ENCODE data around the gene LRBA. TPM values are rescaled to one million over a fixed set of nuclear protein-coding genes. Genes with fewer than 3 reads are reported as not detected.
"Not testable (repeated sequence)": the region's sequence is repeated elsewhere in the genome, so short reads cannot be mapped to it uniquely, and the experiment has no call there.

LRBA gene
- total RNA-seq, 1 experiment from 2014 or later: 11.2 TPM

DNA sequence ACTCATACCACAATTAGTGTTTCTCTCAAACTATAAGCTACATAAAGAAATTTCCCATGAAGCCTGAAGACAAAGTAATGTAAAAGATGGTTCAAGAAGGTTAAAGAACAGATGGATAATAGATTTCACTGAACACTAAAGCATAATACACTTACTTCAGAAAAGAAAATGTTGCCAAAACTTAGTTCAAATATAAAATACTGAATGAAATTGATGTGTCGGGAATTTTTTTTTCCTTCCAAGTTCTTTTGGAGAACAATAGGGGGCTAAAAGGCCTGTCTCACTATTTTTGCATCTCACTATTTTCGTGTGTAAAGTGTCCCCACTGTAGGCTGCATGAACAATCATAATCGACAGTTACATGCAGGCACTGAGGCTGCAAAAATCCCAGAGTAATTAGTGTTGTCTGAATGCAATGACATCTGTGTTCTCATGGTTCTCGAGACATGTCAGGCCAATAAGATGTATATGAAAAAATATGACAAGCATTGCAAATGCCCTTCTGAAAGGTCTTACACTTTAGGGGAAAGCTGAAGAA lies 445.0 kb downstream of the LRBA start:
- no peak for DNase-seq (ENCODE audit: low read depth)

DNA sequence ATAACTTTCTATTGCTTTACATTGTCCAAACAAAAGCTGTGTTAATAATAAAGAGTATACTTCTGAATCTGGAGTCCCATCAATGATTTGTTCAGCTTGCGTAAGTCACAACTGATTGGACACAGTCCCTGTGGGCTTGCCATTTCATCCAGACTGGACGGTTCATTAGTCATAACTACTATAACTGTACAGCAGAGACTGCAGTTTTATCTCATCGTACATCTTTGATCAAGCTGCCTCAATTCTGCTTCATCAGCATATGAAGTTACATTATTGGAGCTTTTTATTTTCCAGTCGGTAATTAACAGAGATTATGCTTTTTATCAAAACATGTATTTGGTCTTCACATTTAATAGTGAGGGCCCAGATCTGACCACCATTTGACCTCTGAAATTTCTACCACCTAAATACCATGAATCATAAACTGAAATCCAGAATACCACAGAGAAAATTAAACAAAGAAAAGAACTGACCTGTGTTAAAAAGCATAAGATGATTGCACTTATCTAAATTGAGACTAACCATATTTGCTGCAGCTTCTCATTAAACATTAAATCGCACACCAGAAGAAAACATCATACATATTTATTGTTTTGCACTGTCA lies 445.6 kb downstream of the LRBA start:
- no peak for DNase-seq (ENCODE audit: low read depth)

DNA sequence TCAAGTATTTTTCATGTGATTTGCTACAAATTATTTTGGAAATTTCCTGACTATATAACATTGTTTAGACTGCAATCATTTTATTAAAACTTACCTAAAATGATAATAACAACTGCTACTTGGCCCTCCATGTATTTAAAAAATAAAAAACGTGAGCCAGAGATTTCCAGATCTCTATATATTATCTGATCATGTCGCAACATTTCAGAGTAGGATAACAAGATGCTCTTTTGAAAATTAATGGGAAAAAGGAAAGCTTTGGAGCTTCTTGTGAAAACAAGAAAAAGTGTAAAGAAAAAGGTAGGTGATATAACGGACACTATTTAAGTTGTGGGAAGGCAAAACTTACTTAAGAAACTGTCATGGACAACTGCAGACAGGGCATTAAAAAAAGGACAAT lies 448.0 kb downstream of the LRBA start:
- no peak for DNase-seq (ENCODE audit: low read depth)

DNA sequence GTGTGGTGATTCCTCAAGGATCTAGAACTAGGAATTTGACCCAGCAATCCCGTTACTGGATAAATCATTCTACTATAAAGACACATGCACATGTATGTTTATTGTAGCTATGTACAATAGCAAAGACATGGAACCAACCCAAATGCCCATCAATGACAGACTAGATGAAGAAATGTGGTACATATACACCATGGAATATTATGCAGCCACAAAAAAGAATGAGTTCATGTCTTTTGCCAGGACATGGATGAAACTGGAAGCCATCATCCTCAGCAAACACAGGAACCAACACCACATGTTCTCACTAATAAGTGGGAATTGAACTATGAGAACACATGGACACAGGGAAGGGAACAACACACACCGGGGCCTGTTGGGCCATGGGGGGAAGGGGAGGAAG lies 450.1 kb downstream of the LRBA start:
- not testable (repeated sequence) for DNase-seq (ENCODE audit: low read depth)

DNA sequence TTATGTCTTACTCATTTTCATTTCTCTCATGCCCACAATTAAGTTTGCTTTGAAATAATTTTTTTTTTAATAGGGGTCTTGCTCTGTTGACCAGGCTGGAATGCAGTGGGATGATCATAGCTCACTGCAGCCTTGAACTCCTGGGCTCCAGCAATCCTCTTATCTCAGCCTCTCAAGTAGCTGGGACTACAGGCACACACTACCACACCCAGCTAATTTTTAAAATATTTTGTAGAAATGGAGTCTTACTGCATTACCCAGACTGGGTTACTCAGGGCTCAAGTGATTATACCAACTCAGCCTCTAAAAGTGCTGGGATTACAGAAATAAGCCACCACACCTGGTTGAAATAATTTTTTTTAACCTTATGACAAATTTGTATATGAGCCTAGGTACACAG lies 452.3 kb downstream of the LRBA start:
- no peak for DNase-seq (ENCODE audit: low read depth)

DNA sequence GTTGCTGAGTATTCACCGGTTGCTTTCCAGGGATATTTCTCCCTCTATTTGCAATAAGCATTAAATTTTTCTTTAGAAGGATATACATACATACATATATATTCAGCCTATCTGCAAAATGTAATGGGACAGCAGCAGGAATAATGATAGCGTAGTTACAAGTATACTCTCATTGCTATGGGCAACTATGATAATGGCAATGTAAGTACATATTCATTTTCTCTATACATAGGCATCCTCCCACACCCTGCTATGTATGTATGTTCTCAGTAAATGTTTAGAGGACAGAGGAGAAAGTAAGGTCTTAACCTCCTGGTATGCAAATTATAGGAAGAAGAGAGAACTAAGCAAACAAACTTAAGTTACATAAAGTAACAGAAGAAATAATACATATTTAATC lies 452.8 kb downstream of the LRBA start:
- DNase-seq (ENCODE audit: low read depth): no peak

DNA sequence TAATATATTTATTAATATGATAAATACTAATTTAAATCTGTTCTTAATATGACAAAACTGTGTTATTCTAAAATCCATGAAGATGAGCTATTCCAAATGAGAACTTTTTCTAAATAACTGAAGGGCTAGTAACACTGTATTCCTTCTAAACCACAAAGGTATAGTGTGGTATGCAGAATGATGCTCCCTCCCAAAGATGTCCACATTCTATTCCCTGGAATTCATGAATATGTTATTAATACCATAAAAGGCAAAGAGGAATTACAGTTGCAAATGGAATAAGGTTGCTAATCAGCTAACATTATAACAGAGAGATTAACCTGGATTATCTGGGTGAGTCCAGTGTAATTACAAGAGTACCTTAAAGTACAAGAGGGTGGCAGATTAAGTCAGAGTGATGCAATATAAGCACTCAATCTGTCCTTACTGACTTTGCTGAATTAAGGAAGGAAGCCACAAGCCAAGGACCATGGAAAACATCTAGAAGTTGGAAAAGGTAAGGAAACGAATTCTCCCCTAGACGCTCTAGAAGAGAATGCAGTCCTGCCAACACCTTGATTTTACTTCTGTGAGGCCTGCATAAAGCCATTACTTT lies 453.8 kb downstream of the LRBA start:
- no peak for DNase-seq (ENCODE audit: low read depth)

DNA sequence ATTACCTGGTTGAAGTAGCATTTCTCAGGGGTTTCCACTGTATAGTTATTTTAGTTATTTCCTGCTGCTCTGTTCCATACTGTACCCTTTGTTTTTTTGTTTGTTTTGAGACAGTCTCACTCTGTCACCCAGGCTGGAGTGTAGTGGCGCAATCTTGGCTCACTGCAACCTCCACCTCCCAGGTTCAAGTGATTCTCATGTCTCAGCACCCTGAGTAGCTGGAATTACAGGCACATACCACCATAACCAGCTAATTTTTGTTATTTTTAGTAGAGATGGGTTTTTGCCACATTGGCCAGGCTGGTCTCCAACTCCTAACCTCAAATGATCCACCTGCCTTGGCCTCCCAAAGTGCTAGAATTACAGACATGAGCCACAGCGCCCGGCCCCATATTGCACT lies 457.3 kb downstream of the LRBA start:
- not testable (repeated sequence) for DNase-seq (ENCODE audit: low read depth)

DNA sequence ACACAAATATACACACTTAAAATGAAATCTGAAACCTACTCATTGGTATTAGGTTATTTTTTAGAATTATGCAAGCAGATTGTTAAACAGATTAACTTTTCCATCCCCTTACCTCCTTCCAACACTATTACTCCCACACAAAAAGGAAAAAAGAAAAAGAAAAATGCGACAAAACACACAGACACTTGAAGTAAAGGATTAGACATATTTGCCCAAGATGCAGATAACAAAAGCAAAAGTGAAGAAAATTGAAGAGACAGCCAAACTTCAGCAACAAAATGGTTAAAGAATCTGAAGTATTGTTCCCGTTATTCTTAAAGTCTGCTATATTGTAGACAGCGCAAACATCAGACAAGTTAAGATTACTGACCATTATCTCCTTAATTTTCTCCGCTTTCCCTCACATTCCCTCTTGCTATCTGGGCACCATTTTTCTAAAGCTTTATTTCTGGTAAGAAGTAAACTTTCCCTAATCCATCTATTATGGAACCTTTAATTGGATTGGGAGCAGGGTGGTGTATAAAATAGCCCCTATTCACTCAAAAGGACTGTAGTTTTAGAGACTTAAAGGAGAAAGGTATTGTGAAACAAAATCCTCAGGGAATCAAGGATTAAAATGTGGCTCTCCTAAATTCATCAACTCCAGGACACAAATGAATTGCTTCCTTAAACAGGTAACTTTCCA lies 467.8 kb downstream of the LRBA start:
- DNase-seq (ENCODE audit: low read depth): no peak

DNA sequence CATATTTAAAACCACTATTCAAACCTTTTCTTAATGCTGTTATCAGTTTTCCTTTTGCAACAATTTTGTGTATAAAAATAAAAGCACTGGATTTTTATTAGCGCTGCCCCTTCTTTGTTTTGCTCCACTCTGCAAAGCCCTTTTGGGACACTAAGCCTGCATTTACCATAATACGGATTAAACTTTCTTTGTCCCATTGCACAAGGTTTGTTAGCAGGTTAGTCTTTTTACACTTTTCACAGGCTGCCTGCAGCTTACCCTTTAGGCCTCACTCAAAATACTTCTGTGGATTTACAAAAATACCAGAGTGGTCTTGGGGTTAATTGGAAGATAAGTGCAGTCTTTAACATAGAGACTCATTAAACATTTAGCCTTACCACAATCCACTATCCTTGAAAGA lies 468.8 kb downstream of the LRBA start:
- no peak for DNase-seq (ENCODE audit: low read depth)

DNA sequence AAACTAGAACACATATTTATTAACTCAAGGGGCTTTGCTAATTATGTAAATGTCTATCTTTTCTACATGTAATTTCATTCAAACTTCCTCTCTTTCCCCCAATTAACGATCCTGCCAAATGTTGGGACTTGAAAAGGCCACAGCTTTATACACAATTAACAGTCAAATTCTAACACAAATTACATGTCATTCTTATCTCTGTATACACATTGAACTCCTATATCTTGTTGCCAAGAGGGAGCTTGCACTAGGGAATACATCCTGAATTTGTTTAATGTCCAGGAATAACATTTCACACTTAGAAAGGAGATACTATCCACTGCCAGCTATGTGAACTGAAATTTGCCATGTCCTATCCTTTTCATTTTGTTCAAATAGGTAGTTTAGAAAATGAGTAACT lies 472.0 kb downstream of the LRBA start:
- DNase-seq (ENCODE audit: low read depth): no peak

DNA sequence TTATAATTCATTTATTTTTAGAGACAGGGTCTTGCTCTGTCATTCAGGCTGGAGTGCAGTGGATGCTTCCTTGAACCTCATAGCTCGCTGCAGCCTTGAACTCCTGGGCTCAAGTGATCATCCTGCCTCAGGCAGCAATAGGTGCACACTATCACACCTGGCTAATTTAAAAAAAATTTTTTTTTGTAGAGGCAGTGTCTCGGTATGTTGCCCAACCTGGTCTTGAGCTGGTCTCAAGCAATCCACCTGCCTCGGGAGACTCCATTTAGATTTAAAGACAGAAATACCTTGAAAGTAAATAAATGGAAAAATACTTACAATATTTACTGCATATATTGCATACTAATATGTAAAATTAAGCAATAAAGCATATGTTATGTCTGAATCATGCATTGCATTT lies 473.4 kb downstream of the LRBA start:
- no peak for DNase-seq (ENCODE audit: low read depth)

DNA sequence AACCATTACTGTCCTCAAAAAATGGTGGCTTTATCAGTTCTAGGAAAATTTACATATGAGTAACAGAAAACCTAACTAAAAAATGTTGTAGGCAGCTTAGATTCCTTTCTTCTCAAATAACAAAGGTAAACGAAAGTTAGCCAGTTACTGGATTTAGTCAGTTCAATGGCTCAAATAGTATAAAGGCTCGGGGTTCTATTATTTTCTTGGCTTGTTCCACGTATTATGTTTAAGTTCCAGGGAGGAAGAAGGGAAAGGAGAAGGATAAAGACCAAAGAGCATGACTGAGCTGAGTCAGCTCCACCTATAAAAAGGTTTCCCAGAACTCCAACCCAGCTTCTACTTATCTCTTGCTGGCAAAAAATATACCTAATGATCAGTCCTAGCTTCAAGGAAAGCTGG lies 474.1 kb downstream of the LRBA start:
- DNase-seq (ENCODE audit: low read depth): no peak

DNA sequence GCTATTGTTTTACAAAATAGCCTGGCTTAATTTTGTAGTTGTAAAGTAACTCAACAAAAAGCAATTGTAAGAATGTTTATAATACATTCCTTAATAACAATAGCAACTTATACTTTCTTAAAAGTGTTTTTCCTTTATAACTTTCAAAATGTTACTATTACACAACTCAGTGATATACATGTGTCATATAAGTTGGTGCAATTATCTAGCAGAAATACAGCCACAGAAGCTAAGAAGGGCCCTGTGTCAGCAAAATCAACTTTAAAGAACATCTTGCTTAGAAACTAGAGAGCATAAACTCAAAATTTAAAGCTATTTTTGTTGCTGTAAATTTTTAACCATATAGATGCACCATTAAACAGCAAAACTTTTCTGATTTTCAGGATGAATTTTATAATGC lies 474.5 kb downstream of the LRBA start:
- no peak for DNase-seq (ENCODE audit: low read depth)

DNA sequence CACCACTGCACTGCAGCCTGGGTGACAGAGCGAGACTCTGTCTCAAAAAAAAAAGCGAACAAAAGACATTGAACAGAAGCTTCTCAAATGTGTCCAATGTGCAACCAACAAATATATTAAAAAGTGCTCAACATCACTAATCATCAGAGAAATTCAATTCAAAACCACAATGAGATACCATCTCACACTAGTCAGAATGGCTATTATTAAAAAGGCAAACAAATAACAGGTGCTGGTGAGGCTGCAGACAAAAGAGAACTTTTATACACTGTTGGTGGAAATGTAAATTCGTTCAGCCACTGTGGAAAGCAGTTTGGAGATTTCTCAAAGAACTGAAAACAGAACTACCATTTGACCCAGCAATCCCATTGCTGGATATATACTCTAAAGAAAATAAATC lies 477.2 kb downstream of the LRBA start:
- DNase-seq (ENCODE audit: low read depth): not testable (repeated sequence)

DNA sequence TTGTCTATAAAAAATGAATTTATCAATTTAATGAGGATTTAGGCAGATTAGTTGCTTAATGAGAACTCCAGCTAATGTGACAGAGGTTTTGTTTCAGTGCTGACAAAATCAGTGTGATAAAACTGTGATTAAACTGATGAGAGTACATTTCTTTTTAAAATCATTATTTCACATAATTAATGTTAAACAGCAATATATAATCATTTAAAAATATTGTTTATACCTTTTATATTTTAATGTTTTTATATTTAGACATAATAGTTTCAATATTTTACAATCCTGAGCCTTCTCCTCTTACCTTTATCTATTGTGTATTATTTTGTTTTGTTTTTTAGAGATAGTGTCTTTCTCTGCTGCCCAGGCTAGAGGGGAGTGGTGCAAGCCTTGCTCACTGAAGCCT lies 480.3 kb downstream of the LRBA start:
- DNase-seq (ENCODE audit: low read depth): no peak

DNA sequence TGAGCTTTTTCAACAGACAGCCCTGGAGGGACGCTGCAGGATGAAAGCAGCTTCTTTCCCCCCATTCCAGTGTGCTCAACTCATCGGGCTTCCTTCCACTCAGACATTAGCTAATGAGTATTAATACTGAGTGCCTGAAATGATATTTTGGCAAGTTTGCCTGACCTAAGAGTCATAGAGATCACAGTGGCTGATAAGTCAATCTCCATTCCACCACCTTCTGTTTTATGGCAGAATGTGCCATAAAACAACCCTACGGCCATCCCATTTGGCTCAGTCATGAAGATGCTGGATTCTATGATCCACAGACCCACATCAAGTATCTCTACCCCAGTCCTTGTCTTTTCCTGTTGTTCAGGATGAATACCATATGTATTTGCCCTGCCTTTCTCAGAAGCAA lies 481.4 kb downstream of the LRBA start:
- DNase-seq (ENCODE audit: low read depth): no peak

DNA sequence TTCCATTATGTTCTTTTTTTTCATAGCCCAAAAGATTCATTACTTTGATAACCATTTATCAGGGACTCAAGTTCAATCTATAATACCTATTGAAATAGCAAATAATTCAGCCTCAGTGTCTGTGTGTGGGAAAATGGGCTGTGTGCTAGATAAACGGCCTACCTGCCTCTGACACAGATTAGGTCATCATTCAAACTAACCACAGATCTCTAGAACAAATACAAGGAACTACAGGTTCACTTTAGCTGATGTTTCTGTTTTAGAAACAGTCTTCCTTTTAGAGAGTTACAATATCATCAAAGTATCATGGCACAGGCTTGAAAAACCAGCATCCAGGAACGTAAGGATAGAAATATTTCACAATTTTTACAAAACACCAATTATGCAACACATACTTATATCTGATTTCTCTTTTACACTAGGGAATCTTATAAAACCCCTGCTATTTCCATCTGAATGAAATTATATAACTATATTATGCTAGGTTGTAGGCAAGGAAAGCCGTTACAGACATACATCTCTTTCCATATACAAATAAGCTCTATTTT lies 489.7 kb downstream of the LRBA start:
- no peak for DNase-seq (ENCODE audit: low read depth)

DNA sequence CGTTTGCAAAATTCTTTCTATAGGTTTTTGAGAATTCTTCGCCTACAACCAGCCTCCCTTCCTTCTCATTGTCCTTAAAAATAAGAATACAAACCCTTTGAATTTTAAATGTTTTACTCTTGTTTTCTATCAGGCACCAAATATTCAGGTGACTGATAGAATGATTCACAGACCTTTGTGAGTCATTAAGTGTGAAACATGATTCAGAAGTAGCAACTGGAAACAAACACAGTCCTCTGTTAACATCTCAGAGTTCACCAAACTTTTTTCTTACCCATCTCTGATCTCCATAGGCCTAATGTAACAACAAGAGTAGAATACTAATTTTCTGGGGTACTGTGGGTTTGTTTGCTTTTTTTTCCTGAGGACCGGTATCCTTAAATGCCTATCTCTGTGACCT lies 496.5 kb downstream of the LRBA start:
- DNase-seq (ENCODE audit: low read depth): no peak

DNA sequence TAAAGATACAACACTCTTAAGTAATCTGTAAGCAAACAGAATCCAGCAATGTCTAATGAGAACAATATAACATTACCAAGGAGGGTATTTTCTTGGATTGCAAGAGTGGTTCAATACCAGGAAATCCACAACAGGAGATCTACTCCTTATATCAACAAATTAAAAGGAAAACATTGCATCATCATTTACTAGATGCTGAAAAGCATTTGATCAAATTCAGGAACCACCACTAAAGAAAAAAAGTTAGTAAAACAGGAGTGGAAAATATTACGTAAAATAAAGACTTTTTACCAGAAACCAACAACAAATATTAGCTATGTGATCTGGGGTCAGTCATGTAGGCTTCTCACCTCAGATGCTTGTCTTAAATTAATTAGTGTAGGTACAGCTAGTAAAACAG lies 499.9 kb downstream of the LRBA start:
- DNase-seq (ENCODE audit: low read depth): no peak

DNA sequence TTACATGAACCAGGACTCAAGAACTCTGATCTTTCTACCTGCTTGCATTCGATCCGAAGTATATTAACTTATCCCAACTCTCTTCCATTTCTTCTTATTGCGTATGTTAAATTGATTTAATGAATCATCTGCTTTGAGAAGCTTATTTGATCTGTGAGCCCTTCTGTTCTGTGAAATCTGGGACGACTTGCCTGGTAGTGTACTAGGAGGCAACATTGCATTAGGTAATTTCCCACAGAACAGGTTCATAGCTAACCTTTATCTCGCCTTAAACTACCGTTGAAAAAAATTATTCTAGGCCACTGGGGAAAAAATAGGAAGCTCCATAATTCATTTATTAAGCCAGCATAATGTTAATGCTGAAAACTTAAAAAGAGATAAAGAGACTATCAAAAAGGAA lies 500.4 kb downstream of the LRBA start:
- DNase-seq (ENCODE audit: low read depth): no peak

DNA sequence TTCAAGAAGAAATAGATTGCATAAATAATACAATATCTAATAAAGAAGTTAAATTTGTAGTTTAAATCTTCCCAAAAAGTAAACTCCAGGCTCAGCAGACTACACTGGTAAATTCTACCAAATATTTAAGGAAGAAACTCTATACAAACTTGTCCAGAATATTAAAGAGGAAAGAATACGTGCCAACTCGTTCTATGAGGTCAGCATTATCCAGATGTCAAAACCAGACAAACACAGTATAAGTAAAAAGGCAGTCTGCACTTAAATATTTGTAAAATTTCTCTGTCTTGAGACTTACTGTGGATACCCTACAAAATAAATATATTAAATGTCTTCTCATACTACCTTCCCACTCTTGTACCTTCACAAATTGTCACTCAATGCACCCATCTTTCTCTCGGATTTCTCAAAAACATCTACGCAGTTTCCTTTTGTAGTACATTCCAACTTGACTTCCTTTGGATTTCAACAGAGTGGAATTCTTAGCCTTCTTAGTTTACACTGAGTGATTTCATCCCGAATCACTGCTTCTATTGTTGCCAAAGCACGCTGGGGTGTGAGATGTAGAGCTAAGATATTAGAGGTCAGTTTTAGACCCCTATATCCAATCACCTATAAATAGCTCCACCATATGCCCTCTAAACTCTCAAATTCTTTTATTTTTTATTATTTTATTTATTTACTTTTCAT lies 504.8 kb downstream of the LRBA start:
- peak; percentile 6 for DNase-seq (ENCODE audit: low read depth)

Measured in Daoy (cell line).